ENCODE results near the gene HES6.

- TF ChIP-seq CTCF (IDR thresholded peaks at IDR 0.05) = no peak
- no peak for TF ChIP-seq ZFX (IDR thresholded peaks at IDR 0.05; ENCODE audit: borderline replicate concordance)
Observed at GRCh38 chr2:238233625-238234024, 6.2 kb downstream of the HES6 start.

Measured in 22Rv1 (cell line).